Mesendoderm (in vitro differentiated cells): ENCODE results near the gene COBL.

Experiments
- DNase-seq: peaks from one replicate; pipeline ENCODE4 v3.0.0; 2013
- H2AK5ac ChIP-seq: 2 replicates; pipeline ENCODE4 v1.6.1; 2013; ENCODE audit warnings: low read length, inconsistent platforms
- H2BK120ac ChIP-seq: 2 replicates; pipeline ENCODE4 v1.6.1; 2013; ENCODE audit warnings: low read depth, mild to moderate bottlenecking, low read length, moderate library complexity, mixed read lengths
- H2BK15ac ChIP-seq: replicated peaks from 2 replicates; pipeline ENCODE4 v1.6.1; 2013; ENCODE audit warnings: low read depth, mild to moderate bottlenecking, moderate library complexity
- H2BK5ac ChIP-seq: 2 replicates; pipeline ENCODE4 v1.6.1; 2013; ENCODE audit warnings: low read length, inconsistent platforms
- H3K18ac ChIP-seq: 2 replicates; pipeline ENCODE4 v1.6.1; 2013; ENCODE audit warnings: mild to moderate bottlenecking, low read length, mixed read lengths
- H3K23ac ChIP-seq: one replicate; pipeline ENCODE4 v1.6.1; 2013; ENCODE audit warnings: low read length
- H3K27ac ChIP-seq: 2 replicates; pipeline ENCODE4 v1.5.1; 2013; ENCODE audit warnings: low read depth, mild to moderate bottlenecking, inconsistent platforms, low read length, moderate library complexity
- H3K27me3 ChIP-seq: 2 replicates; pipeline ENCODE4 v1.6.1; 2013; ENCODE audit warnings: low read length, control low read depth, mild to moderate bottlenecking, inconsistent platforms; ENCODE audit not compliant: insufficient read depth, poor library complexity
- H3K36me3 ChIP-seq: 2 replicates; pipeline ENCODE4 v1.6.1; 2013; ENCODE audit warnings: low read length, inconsistent platforms; ENCODE audit not compliant: control insufficient read depth, insufficient read depth
- H3K4ac ChIP-seq: one replicate; pipeline ENCODE4 v1.6.1; 2013; ENCODE audit warnings: low read depth, mild to moderate bottlenecking, low read length, moderate library complexity
- H3K4me1 ChIP-seq: 2 replicates; pipeline ENCODE4 v1.6.1; 2013; ENCODE audit warnings: low read depth, low read length, inconsistent platforms; ENCODE audit not compliant: control insufficient read depth
- H3K4me2 ChIP-seq: 2 replicates; pipeline ENCODE4 v1.6.1; 2013; ENCODE audit warnings: low read length
- H3K4me3 ChIP-seq: 2 replicates; pipeline ENCODE4 v1.5.1; 2013; ENCODE audit warnings: mild to moderate bottlenecking, low read length
- H3K56ac ChIP-seq: one replicate; pipeline ENCODE4 v1.6.1; 2013; ENCODE audit warnings: low read length
- H3K79me1 ChIP-seq: 2 replicates; pipeline ENCODE4 v1.6.1; 2013; ENCODE audit warnings: low read length, inconsistent platforms
- H3K79me2 ChIP-seq: 2 replicates; pipeline ENCODE4 v1.6.1; 2013; ENCODE audit warnings: mild to moderate bottlenecking, low read length; ENCODE audit not compliant: control insufficient read depth, insufficient read depth
- H3K9ac ChIP-seq: 2 replicates; pipeline ENCODE4 v1.6.1; 2013; ENCODE audit warnings: low read length, inconsistent platforms
- H4K5ac ChIP-seq: one replicate; pipeline ENCODE4 v1.6.1; 2013; ENCODE audit warnings: low read length
- H4K8ac ChIP-seq: one replicate; pipeline ENCODE4 v1.6.1; 2013; ENCODE audit warnings: low read depth, mild to moderate bottlenecking, control low read depth, low read length, moderate library complexity
- WGBS: extraction: QIAGEN DNeasy Blood & Tissue Kit; methylation state at CpG from one replicate; pipeline ENCODE4 v1.1.7; 2013; ENCODE audit warnings: low lambda C conversion rate, missing lambda C conversion rate; ENCODE audit not compliant: insufficient coverage; ENCODE audit errors: extremely low coverage; 5-methylcytosine and 5-hydroxymethylcytosine counted together

COBL gene

DNA sequence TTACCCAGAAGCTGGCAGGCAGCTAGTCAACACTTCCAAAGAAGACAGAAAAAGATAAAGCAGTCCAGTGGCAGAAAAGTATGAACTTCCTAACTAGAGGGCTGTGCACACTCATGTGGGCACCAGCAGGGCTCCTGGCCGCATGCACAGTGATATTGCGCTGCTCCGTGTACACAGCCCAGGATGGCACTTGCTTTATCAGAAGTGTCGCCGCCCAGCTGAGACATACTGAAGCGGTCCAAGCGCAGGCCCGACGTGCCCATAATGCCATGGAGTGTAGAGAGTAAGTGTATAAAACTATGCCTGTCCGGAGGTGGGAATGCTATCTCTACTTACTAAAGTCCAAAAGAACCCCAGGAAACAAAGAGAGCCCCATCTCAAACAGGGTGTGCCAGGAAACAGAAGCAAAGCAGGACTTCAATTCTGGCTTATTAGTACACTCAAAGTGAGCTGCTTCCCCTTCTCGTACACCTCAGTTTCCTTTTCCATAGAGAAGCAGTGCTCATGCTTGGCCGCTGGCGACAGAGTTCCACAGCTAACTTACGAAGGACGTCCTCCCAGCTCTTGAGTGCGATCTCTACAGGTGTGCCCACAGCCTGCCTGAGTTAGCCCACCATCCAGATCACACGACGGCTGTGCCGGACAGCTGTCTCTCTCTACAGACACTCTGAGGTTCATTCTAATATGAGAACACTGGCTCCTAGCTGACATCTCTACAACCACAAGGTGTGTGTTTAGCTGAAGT lies 234.3 kb downstream of the COBL start:
- H3K9ac ChIP-seq, result no peak overlapping the region
- DNase-seq, result no peak
- no peak overlapping the region for H4K8ac ChIP-seq
- no peak overlapping the region for H3K27ac ChIP-seq
- H3K79me2 ChIP-seq, result no peaks in the 10 kb centered on the region
- H3K79me1 ChIP-seq, result no peaks in the 10 kb centered on the region
- H3K4me2 ChIP-seq, result no peak overlapping the region
- no peak overlapping the region for H2BK5ac ChIP-seq
- H3K4me3 ChIP-seq, result no peak overlapping the region
- no peak overlapping the region for H2BK120ac ChIP-seq
- no peaks in the 10 kb centered on the region for H3K36me3 ChIP-seq
- H3K27me3 ChIP-seq, result no peaks in the 10 kb centered on the region
- no peak overlapping the region for H2AK5ac ChIP-seq
- H3K4me1 ChIP-seq, result peaks cover 5% of the 10 kb centered on the region
- H3K4ac ChIP-seq, result no peak overlapping the region
- no peak overlapping the region for H3K18ac ChIP-seq
- no peak overlapping the region for H3K23ac ChIP-seq
- no peak overlapping the region for H4K5ac ChIP-seq
- no peak overlapping the region for H2BK15ac ChIP-seq
- peak overlapping the region; percentile 12 for H3K56ac ChIP-seq
- WGBS, result no CpG with 5 or more reads among the region's 19 CpGs

GRCh38 chr7:51081270-51081890 lies 235.2 kb downstream of the COBL start:
- Histone ChIP-seq H3K27me3 (no peaks in the 10 kb centered on the region), H3K4me1 (peaks cover 5% of the 10 kb centered on the region), H3K9ac (no peak overlapping the region), H3K23ac (peak overlapping the region; percentile 34), H2AK5ac (peak overlapping the region; percentile 34), H3K27ac (no peak overlapping the region), H3K79me1 (no peaks in the 10 kb centered on the region), H3K56ac (no peak overlapping the region), H2BK15ac (no peak overlapping the region), H3K4me3 (no peak overlapping the region), H3K36me3 (no peaks in the 10 kb centered on the region), H3K18ac (no peak overlapping the region), H4K8ac (no peak overlapping the region), H4K5ac (no peak overlapping the region), H2BK5ac (no peak overlapping the region), H3K4ac (no peak overlapping the region), H2BK120ac (no peak overlapping the region), H3K4me2 (no peak overlapping the region), H3K79me2 (no peaks in the 10 kb centered on the region)
- WGBS, result no CpG with 5 or more reads among the region's 11 CpGs
- no peak for DNase-seq

GRCh38 chr7:51080622-51081269 lies 235.9 kb downstream of the COBL start:
- Histone ChIP-seq H3K27me3 (no peaks in the 10 kb centered on the region), H3K4me2 (no peak overlapping the region), H4K8ac (no peak overlapping the region), H2BK15ac (no peak overlapping the region), H3K56ac (peak overlapping the region; percentile 56), H3K4me3 (no peak overlapping the region), H3K4me1 (peaks cover 5% of the 10 kb centered on the region), H3K23ac (peak overlapping the region; percentile 34), H3K79me2 (no peaks in the 10 kb centered on the region), H2AK5ac (no peak overlapping the region), H3K18ac (no peak overlapping the region), H3K4ac (no peak overlapping the region), H2BK120ac (no peak overlapping the region), H3K36me3 (no peaks in the 10 kb centered on the region), H4K5ac (no peak overlapping the region), H3K27ac (no peak overlapping the region), H3K9ac (no peak overlapping the region), H2BK5ac (no peak overlapping the region), H3K79me1 (no peaks in the 10 kb centered on the region)
- peak; percentile 59 for DNase-seq
- WGBS, result no CpG with 5 or more reads among the region's 12 CpGs

DNA sequence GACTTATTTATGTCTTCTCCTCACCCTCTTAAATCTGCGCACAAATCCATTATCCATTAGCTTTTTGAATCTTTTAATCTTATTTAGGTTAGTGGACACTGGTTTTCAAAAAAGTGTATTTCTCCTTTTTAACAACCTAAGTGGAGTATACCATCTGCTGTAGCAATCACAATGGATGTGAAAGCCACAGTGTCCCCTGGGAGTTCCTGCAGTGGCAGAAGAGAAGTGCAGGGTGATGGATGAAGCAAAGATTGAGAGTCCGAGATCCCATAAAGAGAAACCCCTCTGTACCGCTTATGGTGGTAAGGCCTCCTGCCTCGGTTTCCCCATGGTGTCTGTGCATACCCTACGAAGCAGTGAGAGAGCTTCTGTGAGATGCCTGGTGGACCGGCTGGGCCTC lies 236.4 kb downstream of the COBL start:
- H3K23ac ChIP-seq, result no peak overlapping the region
- no peaks in the 10 kb centered on the region for H3K27me3 ChIP-seq
- no peak overlapping the region for H3K4me2 ChIP-seq
- no peak overlapping the region for H3K4ac ChIP-seq
- peaks cover 5% of the 10 kb centered on the region for H3K4me1 ChIP-seq
- no peak overlapping the region for H3K4me3 ChIP-seq
- no peaks in the 10 kb centered on the region for H3K36me3 ChIP-seq
- no peak overlapping the region for H3K27ac ChIP-seq
- H3K18ac ChIP-seq, result no peak overlapping the region
- no peak overlapping the region for H3K9ac ChIP-seq
- H3K79me1 ChIP-seq, result no peaks in the 10 kb centered on the region
- H3K56ac ChIP-seq, result peak overlapping the region; percentile 56
- H2BK5ac ChIP-seq, result no peak overlapping the region
- WGBS, result no CpG with 5 or more reads among the region's 6 CpGs
- H2BK15ac ChIP-seq, result no peak overlapping the region
- H2AK5ac ChIP-seq, result no peak overlapping the region
- H4K5ac ChIP-seq, result no peak overlapping the region
- H4K8ac ChIP-seq, result no peak overlapping the region
- no peaks in the 10 kb centered on the region for H3K79me2 ChIP-seq
- DNase-seq, result no peak
- no peak overlapping the region for H2BK120ac ChIP-seq

DNA sequence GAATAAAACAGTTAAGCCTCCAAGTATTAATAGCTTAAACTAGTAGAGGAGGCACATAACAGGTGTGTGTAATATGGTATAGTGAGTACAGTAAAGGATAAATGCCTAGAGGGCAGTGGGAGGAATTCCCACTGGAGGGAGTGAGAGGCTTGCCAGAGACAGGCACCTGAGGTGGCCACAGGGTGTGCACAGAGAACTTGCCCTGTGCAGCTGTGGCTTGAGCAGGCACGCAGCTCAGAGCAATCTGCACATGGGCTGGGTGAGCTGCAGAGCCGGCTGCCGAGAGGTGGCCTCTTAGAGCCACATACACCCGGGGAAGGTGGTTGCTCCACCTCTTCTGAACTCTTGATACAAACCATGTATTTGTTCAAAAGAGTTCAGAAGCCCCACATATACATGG lies 237.1 kb downstream of the COBL start:
- Histone ChIP-seq H3K23ac (no peak overlapping the region), H2BK120ac (no peak overlapping the region)
- WGBS, result no CpG with 5 or more reads among the region's 4 CpGs

More for the DNA sequence above, 237.1 kb downstream of the COBL start:
- no peak overlapping the region for H2BK5ac ChIP-seq
- H3K9ac ChIP-seq, result no peak overlapping the region
- H3K79me2 ChIP-seq, result no peaks in the 10 kb centered on the region
- H4K8ac ChIP-seq, result no peak overlapping the region
- H3K36me3 ChIP-seq, result no peaks in the 10 kb centered on the region
- no peak for DNase-seq
- no peak overlapping the region for H3K4me3 ChIP-seq
- no peak overlapping the region for H3K56ac ChIP-seq
- no peak overlapping the region for H4K5ac ChIP-seq
- H2BK15ac ChIP-seq, result no peak overlapping the region
- no peak overlapping the region for H2AK5ac ChIP-seq
- H3K4me2 ChIP-seq, result no peak overlapping the region
- H3K18ac ChIP-seq, result no peak overlapping the region
- no peak overlapping the region for H3K27ac ChIP-seq
- peaks cover 5% of the 10 kb centered on the region for H3K4me1 ChIP-seq
- no peak overlapping the region for H3K4ac ChIP-seq
- H3K27me3 ChIP-seq, result no peaks in the 10 kb centered on the region
- no peaks in the 10 kb centered on the region for H3K79me1 ChIP-seq
